Sciatic nerve (tissue), 2 donors: ENCODE results near the gene RNPEPL1. TPM values are rescaled to one million over a fixed set of nuclear protein-coding genes. Genes with fewer than 3 reads are reported as not detected.
A peak's percentile ranks its signal among the peaks of the same experiment; 100 is the strongest.
"Not testable (repeated sequence)": the region's sequence is repeated elsewhere in the genome, so short reads cannot be mapped to it uniquely, and the experiment has no call there.

ENCODE experiments used
- ATAC-seq: fragments of 200-7000 bp; cut with Tn5 transposase; one replicate; pipeline ENCODE4 v1.9.1; 2020; ENCODE audit warnings: mild to moderate bottlenecking, moderate library complexity
- DNase-seq: peaks from one replicate; pipeline ENCODE4 v3.0.0-alpha.2; 2020; ENCODE audit warnings: low spot score
- intact Hi-C: fragments of 100-400 bp; cut with DNase I; formaldehyde crosslinking; loops from one replicate; pipeline ENCODE4 v1.14.2; 2022
- total RNA-seq: library from RNA; stranded (reverse); fragmentation: NEBNext Ultra II Directional; extraction: Animal tissue kit (Norgen Biotek cat#: 25700); gene quantifications from one replicate; pipeline ENCODE4 v1.2.1, GENCODE V29; 2021
- donor health status: DM: no; HTN: no; CAD: no.
- donor health status: DM: no; HTN: no; CAD: no.

RNPEPL1 gene
- total RNA-seq, 1 donor from 2014 or later: 38.8 TPM

DNA sequence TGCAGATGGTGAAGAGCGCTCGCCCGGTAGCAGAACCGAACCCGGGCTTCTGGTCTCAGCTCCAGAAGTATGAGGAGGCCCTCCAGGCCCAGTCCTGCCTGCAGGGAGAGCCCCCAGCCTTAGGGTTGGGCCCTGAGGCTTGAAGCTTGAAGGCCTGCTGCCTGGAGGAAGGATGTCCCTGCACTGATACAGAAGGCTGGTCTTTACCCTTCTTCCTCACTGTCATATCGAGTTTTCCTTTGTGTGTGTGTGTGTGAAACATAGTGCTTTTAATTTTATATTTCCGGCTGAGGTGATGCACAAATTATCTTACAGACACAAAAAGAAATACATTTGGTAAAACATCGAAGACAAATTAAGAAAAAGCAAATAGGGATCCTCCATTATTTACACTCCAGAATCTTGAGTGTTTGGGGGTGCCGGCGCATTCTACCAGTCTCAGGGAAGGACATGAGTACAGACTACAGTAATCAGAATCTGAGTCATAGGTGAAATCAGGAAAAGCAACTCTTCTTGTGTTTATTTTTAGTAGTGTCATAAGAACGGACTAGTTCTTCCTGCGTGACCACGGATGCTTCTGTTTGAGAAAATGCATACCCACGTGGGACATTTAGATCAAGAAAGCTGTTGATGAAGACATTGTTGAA, 6.8 kb upstream of the RNPEPL1 start:
- no peak for DNase-seq
- ATAC-seq: peak; percentile 25
- intact Hi-C loops: no loop called here

DNA sequence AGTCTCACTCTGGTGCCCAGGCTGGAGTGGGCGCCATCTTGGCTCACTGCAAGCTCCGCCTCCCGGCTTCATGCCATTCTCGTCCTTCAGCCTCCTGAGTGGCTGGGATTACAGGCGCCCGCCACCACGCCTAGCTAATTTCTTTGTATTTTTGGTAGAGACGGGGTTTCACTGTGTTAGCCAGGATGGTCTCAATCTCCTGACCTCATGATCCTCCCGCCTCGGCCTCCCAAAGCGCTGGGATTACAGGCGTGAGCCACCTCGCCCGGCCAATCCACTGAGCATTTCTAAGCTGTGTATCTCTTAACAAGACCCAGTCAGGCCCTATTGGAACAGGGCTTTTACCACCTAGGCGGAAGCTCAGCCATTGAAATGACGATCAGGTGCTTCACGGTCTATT, 5.1 kb upstream of the RNPEPL1 start:
- intact Hi-C loops, DNase-seq, ATAC-seq: not testable (repeated sequence)

DNA sequence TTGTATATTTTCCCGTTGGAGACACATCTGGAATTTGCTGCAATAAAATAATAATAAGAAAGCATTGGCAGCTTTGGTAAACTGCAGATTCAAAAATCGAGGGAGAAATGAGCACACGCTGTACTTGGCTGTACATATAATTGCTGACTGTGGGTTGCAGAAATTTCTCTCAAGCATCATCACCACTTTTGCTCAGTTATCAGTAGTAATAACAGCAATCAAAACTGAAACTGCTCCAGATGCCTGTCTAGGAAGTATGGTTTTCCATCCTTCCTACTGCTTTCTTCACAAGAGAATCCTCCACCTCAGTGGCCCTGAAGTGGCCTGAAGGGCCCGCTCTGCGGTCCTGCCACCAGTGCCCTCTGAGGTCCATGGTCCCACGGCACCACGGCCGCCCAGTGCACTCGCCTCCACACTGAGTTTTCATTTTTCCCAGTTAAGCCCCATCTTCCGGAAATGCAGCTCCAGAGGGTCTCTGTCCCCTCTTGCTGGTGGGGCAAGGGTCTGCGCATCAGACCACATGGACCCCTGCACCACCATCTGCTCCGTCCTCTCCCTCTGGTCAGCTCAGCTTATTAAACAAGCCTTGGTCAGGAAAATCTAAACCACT, 4.2 kb upstream of the RNPEPL1 start:
- DNase-seq (no peak), ATAC-seq (no peak)
- intact Hi-C loops: no loop called here

DNA sequence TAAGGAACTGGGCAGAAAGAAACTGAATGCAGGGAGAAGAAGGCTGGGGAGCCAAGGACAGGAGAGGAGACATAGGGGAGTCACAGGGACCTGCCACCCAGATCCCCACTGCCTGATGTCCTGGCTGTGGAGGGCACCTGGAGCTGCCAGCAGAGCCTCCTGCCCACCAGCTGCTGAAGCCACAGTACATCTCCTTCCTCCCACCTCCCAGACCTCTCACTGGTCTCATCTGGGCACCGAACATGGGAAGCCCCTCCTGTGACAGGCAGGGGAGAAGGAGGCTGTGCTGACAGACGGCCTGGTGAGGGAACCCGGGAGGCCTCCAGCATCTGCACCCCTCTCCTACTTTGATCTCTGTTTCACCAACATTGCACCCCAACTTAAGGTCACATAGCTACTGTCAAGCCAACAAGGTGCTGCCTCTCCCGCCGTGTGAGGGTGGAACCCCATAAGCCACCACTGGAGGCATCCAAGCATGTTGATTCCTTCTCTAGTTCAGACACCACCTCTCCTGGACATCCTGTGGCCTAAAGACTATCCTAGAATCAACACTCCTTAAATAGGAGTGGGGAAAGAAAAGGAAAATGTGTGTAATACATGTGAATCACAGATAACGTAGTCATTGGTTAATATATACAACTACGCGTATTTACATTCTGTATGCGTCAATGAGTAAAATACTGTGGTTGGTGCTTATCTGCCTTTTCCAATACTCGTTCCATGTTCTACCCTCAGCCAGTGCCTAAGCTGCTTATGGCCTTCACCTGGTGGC, 3.5 kb upstream of the RNPEPL1 start:
- DNase-seq (no peak), ATAC-seq (no peak)
- intact Hi-C loops: no loop called here

DNA sequence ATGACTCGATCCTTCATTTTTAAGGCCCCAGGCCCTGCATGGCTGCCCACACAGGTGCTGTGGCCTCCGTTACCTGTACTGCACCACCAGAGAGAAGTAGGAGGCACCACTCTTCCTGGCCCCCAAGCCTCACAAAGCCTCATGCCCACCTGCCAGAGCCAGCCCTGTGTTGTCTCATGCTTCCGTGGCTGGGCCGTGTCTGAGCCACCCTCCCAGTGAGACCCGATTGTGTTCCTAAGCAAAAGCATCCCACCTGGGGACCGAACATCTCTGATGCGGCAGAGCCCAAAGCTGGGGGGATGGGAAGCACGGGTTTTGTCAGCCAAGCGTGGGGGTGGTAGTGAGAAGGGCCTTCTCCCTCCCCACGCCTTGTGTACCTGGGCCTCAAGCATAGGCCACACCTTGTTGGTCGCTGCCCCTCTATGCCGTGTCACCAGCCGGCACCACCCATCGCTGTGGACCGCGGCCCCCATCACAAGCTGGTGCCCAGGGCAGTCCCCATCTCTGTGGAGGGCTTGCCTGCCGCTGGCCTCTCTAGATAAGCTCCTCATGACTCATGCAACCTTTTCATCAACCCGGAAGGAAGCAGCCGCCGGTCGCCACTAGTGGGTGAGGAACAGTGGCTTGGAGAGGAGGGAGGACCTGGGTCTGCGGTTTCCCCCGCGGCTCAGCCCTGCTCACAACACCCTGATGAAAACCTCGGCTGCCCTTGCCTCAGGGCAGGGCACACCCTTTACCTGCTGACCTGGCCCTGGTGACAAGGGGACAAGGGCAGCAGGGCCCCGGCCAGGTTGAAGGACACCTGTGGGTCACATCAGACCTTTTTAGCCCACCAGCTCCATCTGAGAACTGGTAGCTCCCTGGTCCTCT, 2.7 kb upstream of the RNPEPL1 start:
- intact Hi-C loops: no loop called here
- ATAC-seq: no peak
- DNase-seq: peak; percentile 78

DNA sequence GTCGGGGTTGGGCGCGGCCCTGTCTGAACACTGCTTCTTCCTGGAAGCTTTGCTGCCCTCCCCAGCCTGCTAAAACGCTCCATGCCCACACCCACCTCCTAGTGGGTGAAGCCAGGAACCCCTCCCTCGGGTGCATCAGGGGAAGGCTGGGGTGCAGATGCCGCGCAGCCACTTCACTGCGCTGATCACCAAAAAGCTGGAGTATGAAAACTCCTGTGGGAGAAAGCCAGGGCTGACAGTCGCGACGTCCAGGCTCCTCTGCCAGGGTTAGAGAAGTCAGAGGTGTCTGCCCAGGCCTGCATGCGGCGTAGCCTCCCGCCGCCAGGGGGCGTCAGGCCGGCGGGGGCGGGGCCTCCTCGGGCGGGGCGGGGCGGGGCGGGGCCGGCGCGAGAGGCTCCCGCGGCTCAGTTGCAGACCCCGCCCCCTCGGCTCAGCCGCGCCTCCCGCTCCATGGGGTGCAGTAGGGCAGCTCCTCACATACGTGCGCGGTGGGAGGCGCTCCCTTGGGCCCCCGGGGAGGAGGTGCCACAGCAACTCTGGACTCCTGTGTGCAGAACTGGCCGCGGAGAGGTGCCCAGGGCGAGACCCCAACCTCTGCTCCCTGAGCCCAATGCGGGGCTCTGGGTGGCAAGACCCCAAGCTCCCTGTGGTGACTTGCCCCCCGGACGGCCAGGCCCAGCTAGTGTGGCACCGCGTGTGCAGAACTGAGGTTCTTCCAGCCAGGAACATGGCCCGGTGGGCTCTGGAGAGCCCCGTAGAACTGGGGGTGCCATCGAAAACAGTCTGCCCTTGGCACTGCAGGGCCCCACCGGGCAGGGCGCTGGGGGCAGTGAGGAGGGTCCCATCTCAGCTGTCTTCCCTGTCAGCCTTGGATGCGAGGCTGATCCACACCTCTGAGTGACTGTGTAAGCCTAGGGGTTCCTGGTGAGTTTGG, 1.8 kb upstream of the RNPEPL1 start:
- intact Hi-C loops: no loop called here
- ATAC-seq: peak; percentile 90
- peak; percentile 96 for DNase-seq

DNA sequence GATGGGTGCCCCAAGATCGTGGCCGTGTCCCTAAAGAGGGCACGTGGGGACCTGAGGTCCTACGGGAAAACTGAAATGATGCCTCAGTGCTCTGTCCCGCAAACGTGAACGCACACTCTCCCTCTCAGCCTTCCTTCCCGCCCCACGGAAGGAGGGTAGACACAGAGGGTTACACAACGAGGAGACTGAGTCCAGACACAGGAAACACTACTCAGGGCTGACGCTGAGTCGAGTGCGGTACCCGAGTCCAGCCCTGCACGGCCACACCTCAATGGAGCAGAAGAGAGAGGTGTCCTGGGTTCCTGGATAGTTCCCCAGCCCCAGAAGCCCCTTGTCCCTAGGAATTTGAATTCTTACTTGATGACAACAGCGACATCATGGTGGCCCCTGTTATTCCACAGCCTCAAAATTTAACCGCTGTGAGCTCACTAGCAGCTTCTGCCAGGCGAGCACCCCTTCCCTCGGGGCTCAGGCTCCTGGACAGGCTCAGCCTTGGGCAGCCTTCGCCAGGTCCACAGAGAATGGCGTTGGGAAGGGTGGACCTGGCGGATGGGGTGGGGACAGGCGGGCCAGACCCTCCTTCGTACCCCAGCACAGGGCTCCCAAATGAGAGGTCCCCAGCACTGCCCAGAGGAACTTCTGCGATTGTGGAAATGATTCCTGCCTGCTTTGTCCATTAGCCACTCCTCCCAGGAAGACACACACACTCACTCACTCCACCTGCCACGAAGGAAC, 980 bp upstream of the RNPEPL1 start:
- ATAC-seq (peak; percentile 25), DNase-seq (peak; percentile 60)
- intact Hi-C loops: no loop called here

DNA sequence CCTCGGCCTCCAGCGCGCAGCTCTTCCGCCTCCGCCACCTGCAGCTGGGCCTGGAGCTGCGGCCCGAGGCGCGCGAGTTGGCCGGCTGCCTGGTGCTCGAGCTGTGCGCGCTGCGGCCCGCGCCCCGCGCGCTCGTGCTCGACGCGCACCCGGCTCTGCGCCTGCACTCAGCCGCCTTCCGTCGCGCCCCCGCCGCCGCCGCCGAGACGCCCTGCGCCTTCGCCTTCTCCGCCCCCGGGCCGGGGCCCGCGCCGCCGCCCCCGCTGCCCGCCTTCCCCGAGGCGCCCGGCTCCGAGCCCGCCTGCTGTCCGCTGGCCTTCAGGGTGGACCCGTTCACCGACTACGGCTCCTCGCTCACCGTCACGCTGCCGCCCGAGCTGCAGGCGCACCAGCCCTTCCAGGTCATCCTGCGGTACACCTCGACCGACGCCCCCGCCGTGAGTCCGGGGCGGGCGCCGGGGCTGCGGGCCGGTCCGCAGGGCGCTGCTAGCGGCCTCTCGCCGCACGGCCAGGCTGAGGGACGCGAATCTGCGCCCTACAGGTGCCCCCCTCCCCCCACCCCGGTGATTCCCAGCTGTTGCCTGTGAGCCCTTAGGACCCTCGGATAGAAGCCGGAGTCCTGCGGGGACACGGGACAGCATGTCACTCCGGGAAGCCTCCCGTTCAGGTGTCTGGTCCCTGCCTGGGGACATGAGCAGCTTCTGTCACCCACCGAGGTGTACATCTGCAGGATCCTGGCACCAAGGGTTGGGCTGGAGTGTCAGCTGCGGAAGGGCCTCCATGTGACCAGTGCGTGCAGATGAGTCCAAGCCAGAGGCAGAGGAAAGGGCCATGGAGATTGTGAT, 616 bp downstream of the RNPEPL1 start:
- ATAC-seq: no peak
- intact Hi-C loops: no loop called here
- DNase-seq: peak; percentile 83

DNA sequence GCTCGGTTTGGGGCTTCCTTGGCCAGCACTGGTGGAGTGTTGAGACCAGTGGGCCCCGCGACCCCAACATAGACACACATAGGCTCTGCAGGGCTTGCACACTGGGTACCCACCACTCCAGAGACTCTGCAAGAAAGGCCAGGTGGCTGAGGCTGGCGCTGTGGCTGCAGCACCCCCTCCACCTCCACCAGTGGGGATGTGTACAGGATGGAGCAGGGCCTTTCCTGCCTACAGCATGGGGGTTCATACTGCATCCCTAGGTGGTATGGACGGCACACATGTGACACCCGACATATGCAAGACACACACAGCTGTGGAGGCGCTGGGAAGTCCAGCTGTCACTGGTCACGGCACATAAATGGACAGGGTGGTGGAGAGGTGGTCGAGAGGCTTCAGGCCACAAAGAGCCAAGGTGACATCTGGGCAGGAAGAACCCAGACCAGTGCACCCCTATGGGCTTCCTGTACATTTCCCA, 1.3 kb downstream of the RNPEPL1 start:
- ATAC-seq: no peak
- no peak for DNase-seq
- intact Hi-C loops: no loop called here

DNA sequence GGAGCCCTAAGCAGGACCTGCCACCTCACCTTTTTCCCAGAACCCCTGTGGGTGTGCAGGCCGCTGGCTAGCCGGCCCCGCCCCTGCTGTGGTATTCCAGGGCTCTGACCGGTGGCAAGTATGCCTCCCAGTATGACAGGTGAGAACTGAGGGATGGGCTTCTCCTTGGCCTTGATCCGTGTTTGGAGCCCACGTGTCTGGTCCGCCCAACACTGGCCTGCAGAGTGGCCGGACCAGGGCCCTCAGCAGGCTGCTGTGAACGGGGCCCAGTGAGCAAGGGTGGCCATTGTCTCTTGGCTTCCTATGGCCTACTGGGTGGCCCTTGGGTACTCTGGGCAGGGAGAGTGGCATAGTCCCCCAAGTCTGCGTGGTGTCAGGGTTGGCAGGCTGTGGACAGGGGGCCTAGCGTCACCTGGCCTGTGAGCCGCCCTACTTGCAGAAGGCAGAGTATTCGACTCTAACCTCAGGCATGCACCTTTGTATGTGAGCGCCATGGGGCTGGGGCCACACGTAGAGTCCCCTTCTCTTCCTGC, 1.8 kb downstream of the RNPEPL1 start:
- DNase-seq (peak; percentile 51), ATAC-seq (no peak)
- intact Hi-C loops: no loop called here

DNA sequence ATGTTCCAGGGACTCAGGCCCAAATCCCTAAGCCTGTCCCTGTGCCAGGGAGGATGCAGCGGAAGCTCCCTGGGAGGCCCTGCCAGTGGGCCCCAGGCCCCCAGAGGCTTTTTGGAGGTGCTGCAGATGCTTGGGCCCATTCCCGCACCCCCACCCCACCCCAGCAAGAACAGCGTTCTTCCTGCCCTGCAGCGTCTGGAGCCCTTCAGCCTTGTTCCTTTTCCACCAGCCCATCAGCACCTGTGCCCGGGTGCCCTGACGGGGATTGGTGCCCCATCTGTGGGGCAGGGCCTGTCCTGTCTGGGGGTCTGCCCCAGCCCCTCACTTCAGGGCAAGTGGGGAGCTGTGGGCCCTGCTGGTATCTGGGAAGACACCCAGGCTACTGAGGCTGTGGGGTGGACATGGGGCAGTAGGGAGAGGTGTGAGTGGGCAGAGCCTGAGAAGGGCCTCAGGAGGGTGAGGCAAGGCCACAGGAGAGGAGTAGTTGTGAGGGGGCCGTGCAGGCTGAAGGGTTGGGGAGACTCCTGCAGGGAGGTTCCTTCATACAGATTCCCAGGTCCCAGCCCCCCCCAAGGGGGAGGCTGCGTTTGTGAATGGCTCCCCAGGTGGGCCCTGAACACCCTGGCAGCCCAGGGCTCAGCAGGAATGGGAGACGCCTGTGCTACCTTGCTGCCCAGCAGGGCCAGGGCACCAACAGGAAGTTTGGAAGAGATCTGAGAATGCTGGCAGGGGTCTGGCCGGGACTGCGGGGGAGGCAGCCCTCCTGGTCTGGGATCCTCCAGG, 2.4 kb downstream of the RNPEPL1 start:
- intact Hi-C loops: no loop called here
- ATAC-seq: no peak
- peak; percentile 57 for DNase-seq

DNA sequence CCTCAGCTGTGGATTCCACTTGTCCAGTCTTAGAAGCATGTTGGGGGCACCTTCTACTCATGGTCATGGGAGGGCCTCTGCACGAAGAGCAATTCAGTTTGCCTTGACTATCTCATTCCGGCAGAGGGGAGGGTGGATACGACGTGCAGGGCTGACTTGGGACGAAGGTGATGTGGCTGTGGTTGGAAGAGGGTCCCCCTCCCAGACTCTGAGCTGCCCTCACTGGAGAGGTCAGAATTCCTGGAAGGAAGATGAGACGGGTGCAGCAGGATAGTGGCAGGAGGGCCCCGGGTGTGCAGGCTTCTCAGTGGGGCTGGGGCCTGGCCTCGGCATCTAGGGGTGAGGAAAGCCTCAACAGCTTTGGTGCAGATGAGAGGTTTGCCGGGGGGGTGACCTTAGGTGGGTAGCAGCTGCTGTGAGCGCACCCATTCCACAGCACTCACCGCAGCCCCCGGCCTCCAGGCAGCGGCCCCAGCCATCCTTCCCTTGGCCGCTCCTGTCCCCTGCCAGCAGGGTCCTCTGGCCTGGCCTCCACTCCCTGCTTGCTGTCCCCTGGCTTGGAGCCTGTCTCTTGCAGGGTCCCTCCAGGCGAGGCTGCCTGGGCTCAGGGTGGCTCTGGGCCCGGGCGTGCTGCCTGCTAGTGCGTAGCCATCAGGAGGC, 3.2 kb downstream of the RNPEPL1 start:
- peak; percentile 56 for DNase-seq
- intact Hi-C loops: no loop called here
- no peak for ATAC-seq

DNA sequence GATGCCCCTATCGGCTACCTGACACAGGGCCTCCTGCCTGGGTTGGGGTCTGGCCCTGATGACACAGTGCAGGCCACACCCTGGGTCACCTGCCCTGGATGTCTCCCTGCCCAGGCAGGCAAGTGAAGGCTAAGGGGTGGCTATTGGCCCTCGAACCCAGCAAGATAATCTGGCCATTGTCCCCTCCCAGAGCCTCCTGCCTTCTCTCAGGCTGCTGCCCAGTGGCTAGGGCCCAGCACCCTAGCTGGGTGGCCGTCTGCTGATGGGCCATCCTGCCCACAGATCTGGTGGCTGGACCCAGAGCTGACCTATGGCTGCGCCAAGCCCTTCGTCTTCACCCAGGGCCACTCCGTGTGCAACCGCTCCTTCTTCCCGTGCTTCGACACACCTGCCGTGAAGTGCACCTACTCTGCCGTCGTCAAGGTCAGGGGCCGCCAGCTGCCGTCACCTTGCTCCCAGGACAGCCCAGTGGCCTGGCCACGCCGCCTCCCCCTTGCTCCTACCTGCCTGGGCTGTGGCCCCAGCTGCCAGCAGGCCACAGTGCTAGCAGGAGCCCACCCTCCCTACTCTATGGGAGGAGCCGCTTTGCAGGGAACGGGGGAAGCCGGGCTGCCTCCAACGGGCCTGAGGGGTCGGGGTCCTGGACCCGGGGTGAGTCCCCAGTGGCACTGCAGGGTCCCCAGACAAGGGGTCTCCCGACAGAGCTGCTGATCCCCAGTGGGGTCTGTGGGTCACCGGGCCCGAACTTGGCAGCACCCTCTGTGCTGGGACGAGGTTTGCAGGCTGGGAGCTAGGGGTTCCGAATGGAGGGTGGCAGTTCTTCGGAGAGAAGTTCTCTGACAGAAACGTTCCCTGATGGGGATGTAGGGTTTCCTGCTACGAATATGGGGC, 4.1 kb downstream of the RNPEPL1 start:
- ATAC-seq: no peak
- peak; percentile 56 for DNase-seq
- intact Hi-C loops: no loop called here

DNA sequence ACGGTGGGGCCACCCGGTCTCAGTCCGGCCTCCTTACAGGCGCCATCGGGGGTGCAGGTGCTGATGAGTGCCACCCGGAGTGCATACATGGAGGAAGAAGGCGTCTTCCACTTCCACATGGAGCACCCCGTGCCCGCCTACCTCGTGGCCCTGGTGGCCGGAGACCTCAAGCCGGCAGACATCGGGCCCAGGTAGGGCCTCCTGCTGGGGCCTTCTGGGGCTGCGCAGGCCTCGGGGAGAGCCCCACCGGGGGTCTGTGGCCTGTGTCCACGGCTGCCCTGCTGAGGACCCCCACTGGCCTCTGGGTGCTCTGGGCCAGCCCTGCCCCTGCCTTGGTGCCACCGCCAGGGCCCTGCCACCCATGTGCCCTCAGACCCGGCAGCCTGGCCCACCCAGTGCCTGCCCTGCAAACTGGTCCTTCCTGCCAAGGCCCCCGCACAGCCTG, 4.8 kb downstream of the RNPEPL1 start:
- no peak for ATAC-seq
- DNase-seq: no peak
- intact Hi-C loops: no loop called here
